ENCODE measurements around the gene UTS2B. TPM values are rescaled to one million over a fixed set of nuclear protein-coding genes. Genes with fewer than 3 reads are reported as not detected.

UTS2B gene
- total and polyA plus RNA-seq, 11 donors: 0.17 to 1.1 (median 0.43) TPM; not detected in 8

DNA sequence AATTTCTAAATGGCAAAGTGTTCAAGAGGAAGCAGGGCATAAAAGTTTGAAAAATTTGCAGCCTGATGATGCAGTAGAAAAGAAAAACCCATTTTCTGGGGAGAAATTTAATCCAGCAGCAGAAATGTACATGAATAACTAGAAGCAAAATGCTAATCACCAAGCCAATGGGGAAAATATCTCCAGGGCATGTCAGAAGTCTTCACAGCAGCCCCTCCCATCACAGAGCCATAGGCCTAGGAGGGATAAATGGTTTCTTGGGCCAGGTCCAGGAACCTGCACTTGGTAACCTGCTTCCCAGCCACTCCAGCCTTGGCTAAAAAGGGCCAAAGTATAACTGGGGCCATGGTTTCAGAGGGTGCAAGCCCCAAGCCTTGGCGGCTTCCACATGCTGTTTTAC is 108.7 kb downstream of the UTS2B start:
- no peaks in the 10 kb centered on the region for H3K27me3 ChIP-seq
- H3K27ac ChIP-seq: no peak overlapping the region
- no peaks in the 10 kb centered on the region for H3K36me3 ChIP-seq
- no peaks in the 10 kb centered on the region for H3K9me3 ChIP-seq
- WGBS, 4 donors: 99 to 100% (median 100%) methylated on average over 1 of the region's 1 CpG
- TF ChIP-seq, protein P1, sequence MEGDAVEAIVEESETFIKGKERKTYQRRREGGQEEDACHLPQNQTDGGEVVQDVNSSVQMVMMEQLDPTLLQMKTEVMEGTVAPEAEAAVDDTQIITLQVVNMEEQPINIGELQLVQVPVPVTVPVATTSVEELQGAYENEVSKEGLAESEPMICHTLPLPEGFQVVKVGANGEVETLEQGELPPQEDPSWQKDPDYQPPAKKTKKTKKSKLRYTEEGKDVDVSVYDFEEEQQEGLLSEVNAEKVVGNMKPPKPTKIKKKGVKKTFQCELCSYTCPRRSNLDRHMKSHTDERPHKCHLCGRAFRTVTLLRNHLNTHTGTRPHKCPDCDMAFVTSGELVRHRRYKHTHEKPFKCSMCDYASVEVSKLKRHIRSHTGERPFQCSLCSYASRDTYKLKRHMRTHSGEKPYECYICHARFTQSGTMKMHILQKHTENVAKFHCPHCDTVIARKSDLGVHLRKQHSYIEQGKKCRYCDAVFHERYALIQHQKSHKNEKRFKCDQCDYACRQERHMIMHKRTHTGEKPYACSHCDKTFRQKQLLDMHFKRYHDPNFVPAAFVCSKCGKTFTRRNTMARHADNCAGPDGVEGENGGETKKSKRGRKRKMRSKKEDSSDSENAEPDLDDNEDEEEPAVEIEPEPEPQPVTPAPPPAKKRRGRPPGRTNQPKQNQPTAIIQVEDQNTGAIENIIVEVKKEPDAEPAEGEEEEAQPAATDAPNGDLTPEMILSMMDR (IDR thresholded peaks at IDR 0.05): no peak
- TF ChIP-seq POLR2A (IDR thresholded peaks at IDR 0.05): no peak
- ATAC-seq (no peak), DNase-seq (no peak)
- intact Hi-C loops (cut with DNase I): no loop called here
- H3K4me1 ChIP-seq: no peaks in the 10 kb centered on the region
- no peak overlapping the region for H3K4me3 ChIP-seq

DNA sequence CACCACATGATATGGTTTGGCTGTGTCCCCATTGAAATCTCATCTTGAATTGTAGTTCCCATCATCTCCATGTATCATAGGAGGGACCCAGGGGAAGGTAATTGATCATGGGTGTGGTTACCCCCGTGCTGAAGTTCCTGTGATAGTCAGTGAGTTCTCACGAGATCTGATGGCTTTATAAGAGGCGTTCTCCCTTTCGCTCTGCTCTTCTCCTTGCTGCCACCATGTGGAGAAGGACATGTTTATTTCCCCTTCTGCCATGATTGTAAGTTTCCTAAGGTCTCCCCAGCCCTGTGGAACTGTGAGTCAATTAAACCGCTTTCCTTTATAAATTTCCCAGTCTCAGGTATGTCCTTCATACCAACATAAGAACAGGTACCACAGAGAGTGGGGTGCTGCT is 109.4 kb downstream of the UTS2B start:
- TF ChIP-seq POLR2A (IDR thresholded peaks at IDR 0.05): no peak
- TF ChIP-seq, protein P1 (IDR thresholded peaks at IDR 0.05): no peak
- Histone ChIP-seq H3K4me3 (no peak overlapping the region), H3K9me3 (no peaks in the 10 kb centered on the region), H3K27me3 (no peaks in the 10 kb centered on the region), H3K4me1 (no peaks in the 10 kb centered on the region), H3K36me3 (no peaks in the 10 kb centered on the region), H3K27ac (no peak overlapping the region)
- DNase-seq (no peak), ATAC-seq (no peak)
- intact Hi-C loops (cut with DNase I): no loop called here
- WGBS, 4 donors: 74 to 80% (median 79%) methylated on average over 5 of the region's 5 CpGs

DNA sequence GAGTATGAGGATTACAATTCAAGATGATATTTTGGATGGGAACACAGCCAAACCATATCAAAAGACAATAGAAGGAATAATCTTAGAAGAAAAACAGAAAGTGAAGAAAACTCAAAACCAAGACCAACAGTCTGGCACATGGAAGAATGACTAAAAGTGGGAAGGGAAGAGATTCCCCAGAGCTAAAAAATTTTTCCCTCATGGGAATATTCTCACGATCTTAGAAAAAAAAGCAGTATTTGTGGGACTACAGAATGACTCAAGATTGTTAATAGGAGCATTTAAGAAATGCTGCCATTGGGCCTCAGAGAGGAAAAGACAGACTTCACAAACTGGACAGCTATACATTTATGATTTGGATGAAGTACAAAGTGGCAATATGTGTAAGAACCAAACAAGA is 113.0 kb downstream of the UTS2B start:
- no peak for ATAC-seq
- Histone ChIP-seq H3K4me1 (no peaks in the 10 kb centered on the region), H3K4me3 (no peak overlapping the region), H3K27me3 (no peaks in the 10 kb centered on the region), H3K9me3 (no peaks in the 10 kb centered on the region), H3K27ac (no peak overlapping the region), H3K36me3 (no peaks in the 10 kb centered on the region)
- intact Hi-C loops (cut with DNase I): no loop called here
- DNase-seq: no peak
- TF ChIP-seq POLR2A (IDR thresholded peaks at IDR 0.05): no peak
- TF ChIP-seq, protein P1 (IDR thresholded peaks at IDR 0.05): no peak
- 38 to 48% (median 40%) methylated on average over 1 of the region's 1 CpG for WGBS, 4 donors

Other genes with a start within 250 kb of the UTS2B start
- gene OSTN, start 131.3 kb downstream of the UTS2B start, total RNA-seq: 1 to 10 TPM in 1 of 9 donors, under 1 TPM in 3, not detected in 5; 0.27 to 3.7 (median 0.51) TPM
- gene OSTN, start 131.3 kb downstream of the UTS2B start, polyA plus RNA-seq: not detected
- gene CCDC50, start 1.1 kb downstream of the UTS2B start, total RNA-seq: 10 to 100 TPM; 42.9 to 75.7 (median 57.1) TPM
- 10 to 100 TPM; 16.1 to 49.5 TPM for gene CCDC50, start 1.1 kb downstream of the UTS2B start, polyA plus RNA-seq
- gene PYDC2, start 130.6 kb upstream of the UTS2B start, total RNA-seq: not detected
- not detected for gene PYDC2, start 130.6 kb upstream of the UTS2B start, polyA plus RNA-seq